Lung (tissue), 12 donors: ENCODE results near the gene ABHD3. TPM values are rescaled to one million over a fixed set of nuclear protein-coding genes. Genes with fewer than 3 reads are reported as not detected.
A peak's percentile ranks its signal among the peaks of the same experiment; 100 is the strongest.
"Not testable (repeated sequence)": the region's sequence is repeated elsewhere in the genome, so short reads cannot be mapped to it uniquely, and the experiment has no call there.

Source experiments
- ATAC-seq: fragments of 200-7000 bp; cut with Tn5 transposase; one replicate; pipeline ENCODE4 v1.9.1; 2020; ENCODE audit warnings: moderate number of reproducible peaks; ENCODE audit not compliant: insufficient read depth, low FRiP score
- DNase-seq, 3 donors: peaks; one replicate each; pipeline ENCODE4 v3.0.0-alpha.2; 2013 to 2017
- H3K27ac ChIP-seq, 2 donors: one replicate each; pipeline ENCODE4 v1.5.1; 2013; ENCODE audit warnings: mild to moderate bottlenecking in 2 of 2, moderate library complexity in 2 of 2, control low read depth in 1 of 2, inconsistent platforms in 1 of 2, low read depth in 1 of 2, low read length in 1 of 2
- H3K27me3 ChIP-seq, 3 donors: one replicate each; pipeline ENCODE4 v1.5.1; 2013; ENCODE audit warnings: low read length in 2 of 3; ENCODE audit not compliant: control insufficient read depth in 3 of 3, insufficient read depth in 3 of 3
- H3K36me3 ChIP-seq, 4 donors: one replicate each; pipeline ENCODE4 v1.5.1; 2013; ENCODE audit warnings: low read length in 4 of 4, mild to moderate bottlenecking in 1 of 4, moderate library complexity in 1 of 4; ENCODE audit not compliant: control insufficient read depth in 4 of 4, insufficient read depth in 4 of 4
- H3K4me1 ChIP-seq, 5 donors: one replicate each; pipeline ENCODE4 v1.5.1; 2013; ENCODE audit warnings: low read length in 5 of 5, mild to moderate bottlenecking in 2 of 5, moderate library complexity in 1 of 5; ENCODE audit not compliant: control insufficient read depth in 5 of 5, insufficient read depth in 5 of 5
- H3K4me3 ChIP-seq: one replicate; pipeline ENCODE4 v1.5.1; 2013; ENCODE audit warnings: mild to moderate bottlenecking, control low read depth, moderate library complexity
- H3K9ac ChIP-seq, 2 donors: one replicate each; pipeline ENCODE4 v1.5.1; 2013; ENCODE audit warnings: low read length in 2 of 2, control low read depth in 1 of 2; ENCODE audit not compliant: insufficient read depth in 1 of 2
- H3K9me3 ChIP-seq, 4 donors: one replicate each; pipeline ENCODE4 v1.5.1; 2013; ENCODE audit warnings: low read length in 3 of 4, mild to moderate bottlenecking in 1 of 4, moderate library complexity in 1 of 4; ENCODE audit not compliant: control insufficient read depth in 4 of 4, insufficient read depth in 3 of 4
- WGBS, 2 donors: extraction: QIAGEN DNeasy Blood & Tissue Kit; methylation state at CpG; one replicate each; pipeline ENCODE4 v1.1.7; 2013; 5-methylcytosine and 5-hydroxymethylcytosine counted together
- polyA plus RNA-seq, 2 donors: library from polyadenylated mRNA; stranded (reverse); fragments of 200-250 nt; gene quantifications; one replicate each; pipeline ENCODE4 v1.2.1, GENCODE V29; 2013
- total RNA-seq, 2 donors: library from RNA; depleted of rRNA in 1 of 2; stranded (reverse); fragments of >200 nt in 1 of 2; gene quantifications; one replicate each; pipeline ENCODE4 v1.2.1, GENCODE V29; 2014 to 2021
- TF ChIP-seq, protein P1 (sequence below): IDR thresholded peaks from 2 replicates; pipeline ENCODE4 v1.5.1; 2012; ENCODE audit warnings: mild to moderate bottlenecking; ENCODE audit errors: control extremely low read depth, extremely low read depth
- donor health status: control.
- donor health status: control.
- donor health status: Bipolar disorder and iron deficiency.
- donor health status: healthy.
- donor health status: DM: yes; HTN: yes; CAD: no.

The ABHD3 gene
- total and polyA plus RNA-seq, 4 donors: 20.8 to 31.3 (median 22.9) TPM

DNA sequence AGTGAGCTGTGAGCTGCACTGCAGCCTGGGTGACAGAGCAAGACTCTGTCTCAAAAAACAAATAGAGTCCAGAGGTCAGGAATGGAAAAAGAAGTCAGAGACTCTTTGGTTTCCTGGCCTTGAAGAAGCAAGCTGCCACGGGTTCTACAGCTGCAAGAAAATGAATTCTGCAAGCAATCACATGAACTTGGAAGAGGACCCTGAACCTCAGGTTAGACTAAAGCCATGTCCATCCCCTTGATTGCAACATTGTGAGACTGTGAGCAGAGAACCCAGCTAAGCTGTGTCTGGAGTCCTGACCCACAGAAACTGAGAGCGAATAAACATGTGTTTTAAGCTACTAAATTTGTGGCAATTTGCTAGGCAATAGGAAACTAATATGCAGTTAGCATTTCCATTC, 23.1 kb upstream of the ABHD3 start:
- WGBS, 2 donors: 61 to 85% methylated on average over 2 of the region's 2 CpGs
- no peak for ATAC-seq

DNA sequence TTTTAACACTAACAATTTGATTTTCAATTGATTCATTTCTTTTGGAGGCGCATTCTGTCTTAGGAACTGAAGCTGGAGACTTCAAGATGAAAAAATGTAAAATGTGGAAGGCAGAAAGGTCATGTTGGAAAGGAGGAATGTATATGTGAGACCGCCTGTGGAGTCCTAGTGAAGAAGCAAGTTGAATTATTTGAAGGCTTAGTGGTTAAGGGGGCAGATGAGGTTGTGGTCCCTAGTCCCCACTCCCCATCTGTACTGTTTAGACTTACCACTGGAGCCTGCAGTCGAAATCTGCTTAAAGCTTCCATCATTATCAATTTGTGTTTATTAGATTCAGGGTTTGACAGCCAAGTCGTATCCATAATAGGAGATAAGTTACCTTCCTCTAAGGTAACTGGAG, 20.6 kb upstream of the ABHD3 start:
- Histone ChIP-seq H3K27me3 (no peaks in the 10 kb centered on the region), H3K36me3 (peaks cover 0 to 3% (median 0%) of the 10 kb centered on the region in 4 donors), H3K4me1 (no peaks in the 10 kb centered on the region), H3K27ac (no peak overlapping the region), H3K4me3 (no peak overlapping the region), H3K9me3 (no peaks in the 10 kb centered on the region), H3K9ac (no peak overlapping the region)
- 83 to 89% methylated on average over 4 of the region's 4 CpGs for WGBS, 2 donors
- TF ChIP-seq, protein P1, sequence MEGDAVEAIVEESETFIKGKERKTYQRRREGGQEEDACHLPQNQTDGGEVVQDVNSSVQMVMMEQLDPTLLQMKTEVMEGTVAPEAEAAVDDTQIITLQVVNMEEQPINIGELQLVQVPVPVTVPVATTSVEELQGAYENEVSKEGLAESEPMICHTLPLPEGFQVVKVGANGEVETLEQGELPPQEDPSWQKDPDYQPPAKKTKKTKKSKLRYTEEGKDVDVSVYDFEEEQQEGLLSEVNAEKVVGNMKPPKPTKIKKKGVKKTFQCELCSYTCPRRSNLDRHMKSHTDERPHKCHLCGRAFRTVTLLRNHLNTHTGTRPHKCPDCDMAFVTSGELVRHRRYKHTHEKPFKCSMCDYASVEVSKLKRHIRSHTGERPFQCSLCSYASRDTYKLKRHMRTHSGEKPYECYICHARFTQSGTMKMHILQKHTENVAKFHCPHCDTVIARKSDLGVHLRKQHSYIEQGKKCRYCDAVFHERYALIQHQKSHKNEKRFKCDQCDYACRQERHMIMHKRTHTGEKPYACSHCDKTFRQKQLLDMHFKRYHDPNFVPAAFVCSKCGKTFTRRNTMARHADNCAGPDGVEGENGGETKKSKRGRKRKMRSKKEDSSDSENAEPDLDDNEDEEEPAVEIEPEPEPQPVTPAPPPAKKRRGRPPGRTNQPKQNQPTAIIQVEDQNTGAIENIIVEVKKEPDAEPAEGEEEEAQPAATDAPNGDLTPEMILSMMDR: no peak
- ATAC-seq (no peak), DNase-seq (no peak)

More for the DNA sequence above, 23.1 kb upstream of the ABHD3 start:
- Histone ChIP-seq H3K9ac (no peak overlapping the region), H3K27ac (no peak overlapping the region), H3K4me1 (no peaks in the 10 kb centered on the region), H3K4me3 (no peak overlapping the region), H3K9me3 (no peaks in the 10 kb centered on the region), H3K27me3 (no peaks in the 10 kb centered on the region), H3K36me3 (peaks cover 0 to 3% (median 0%) of the 10 kb centered on the region in 4 donors)
- TF ChIP-seq, protein P1: no peak
- DNase-seq: no peak

DNA sequence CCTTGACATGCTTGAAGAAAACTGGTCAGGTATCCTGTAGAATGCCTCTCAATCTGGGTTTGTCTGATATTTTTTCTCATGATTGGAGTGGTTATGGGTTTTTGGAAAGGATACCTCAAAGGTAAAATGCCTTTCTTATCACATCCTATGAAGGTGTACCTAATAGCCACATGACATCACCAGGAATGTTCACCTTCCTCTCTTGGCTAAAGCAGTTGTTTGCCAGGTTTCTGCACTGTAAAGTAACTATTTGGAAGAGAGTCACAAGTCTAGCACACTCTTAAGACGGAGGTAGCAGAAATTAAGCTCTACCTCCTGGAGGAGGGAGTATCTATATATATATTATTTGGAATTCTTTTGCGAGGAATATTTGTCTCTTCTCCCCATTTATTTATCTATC, 18.1 kb upstream of the ABHD3 start:
- Histone ChIP-seq H3K9ac (no peak overlapping the region), H3K4me1 (no peaks in the 10 kb centered on the region), H3K27ac (no peak overlapping the region), H3K4me3 (no peak overlapping the region), H3K27me3 (no peaks in the 10 kb centered on the region), H3K36me3 (no peaks in the 10 kb centered on the region), H3K9me3 (no peaks in the 10 kb centered on the region)
- peak in 1 of 3 donors; percentile 45 for DNase-seq
- 73 to 83% methylated on average over 2 of the region's 2 CpGs for WGBS, 2 donors
- TF ChIP-seq, protein P1: no peak
- ATAC-seq: no peak

DNA sequence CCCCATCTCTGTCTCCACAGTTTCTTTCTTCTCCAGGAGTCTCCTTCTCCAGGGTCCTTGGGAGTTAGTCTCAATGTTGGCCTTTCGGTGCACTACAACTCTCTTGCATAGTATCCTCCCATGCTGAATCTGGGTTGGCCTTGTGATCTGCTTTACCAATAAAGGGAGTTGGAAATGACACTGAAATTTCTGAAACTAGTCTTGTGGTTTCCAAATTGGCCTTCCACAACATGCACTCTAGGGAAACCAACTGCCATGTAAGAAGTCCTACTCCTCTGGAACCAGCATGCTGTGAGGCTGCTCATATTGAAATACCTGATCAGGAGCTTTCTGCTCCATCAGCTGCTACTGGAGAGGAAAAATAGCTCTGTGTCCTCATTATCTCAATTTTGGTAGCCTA, 9.9 kb upstream of the ABHD3 start:
- no peak overlapping the region for H3K4me3 ChIP-seq
- H3K27ac ChIP-seq: no peak overlapping the region
- no peaks in the 10 kb centered on the region for H3K9me3 ChIP-seq
- ATAC-seq (no peak), DNase-seq (no peak)
- no peaks in the 10 kb centered on the region for H3K36me3 ChIP-seq
- no peak overlapping the region for H3K9ac ChIP-seq
- WGBS, 2 donors: 98 to 100% methylated on average over 1 of the region's 1 CpG
- TF ChIP-seq, protein P1: no peak
- H3K27me3 ChIP-seq: no peaks in the 10 kb centered on the region
- H3K4me1 ChIP-seq: no peaks in the 10 kb centered on the region

DNA sequence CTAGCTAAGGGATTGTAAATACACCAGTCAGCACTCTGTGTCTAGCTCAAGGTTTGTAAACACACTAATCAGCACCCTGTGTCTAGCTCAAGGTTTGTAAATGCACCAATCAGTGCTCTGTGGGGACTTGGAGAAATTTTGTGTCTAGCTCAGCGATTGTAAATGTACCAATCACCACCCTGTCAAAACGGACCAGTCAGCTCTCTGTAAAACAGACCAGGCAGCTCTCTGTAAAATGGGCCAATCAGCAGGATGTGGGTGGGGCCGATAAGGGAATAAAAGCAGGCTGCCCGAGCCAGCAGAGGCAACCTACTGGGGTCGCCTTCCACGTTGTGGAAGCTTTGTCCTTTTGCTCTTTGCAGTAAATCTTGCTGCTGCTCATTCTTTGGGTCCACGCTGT, 2.6 kb upstream of the ABHD3 start:
- not testable (repeated sequence) for DNase-seq, ATAC-seq, H3K4me3 ChIP-seq, H3K4me1 ChIP-seq, H3K27me3 ChIP-seq, H3K27ac ChIP-seq, H3K9ac ChIP-seq, H3K36me3 ChIP-seq, H3K9me3 ChIP-seq
- WGBS, 2 donors: 82 to 91% methylated on average over 7 of the region's 7 CpGs
